ENCODE results near the gene KIF21B.

DNA sequence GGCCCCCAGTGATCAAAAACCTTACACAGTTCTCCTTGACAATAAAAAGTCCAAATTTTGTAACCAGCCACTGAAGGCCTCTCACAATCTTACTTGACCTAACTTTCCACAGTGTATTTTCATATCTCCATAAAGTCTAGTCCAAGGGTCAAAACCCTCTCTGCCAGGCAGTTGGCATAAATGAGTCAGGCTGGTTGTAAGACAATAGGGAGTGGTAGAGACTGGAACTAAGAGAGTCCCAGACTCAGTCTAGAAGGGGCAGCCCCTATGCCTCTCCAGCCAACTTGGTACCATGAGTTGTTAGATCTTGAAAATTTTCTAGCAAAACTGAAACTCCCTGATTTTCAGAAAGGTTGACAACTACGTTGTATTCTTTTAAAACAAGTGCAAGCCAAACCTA, 21.0 kb downstream of the KIF21B start:
- TF ChIP-seq NR3C1 (CRISPR knock-in tag; IDR thresholded peaks at IDR 0.05) (no peak), SPI1 (IDR thresholded peaks at IDR 0.05; ENCODE audit: borderline replicate concordance, low read depth, low read length) (no peak), TOE1 (IDR thresholded peaks at IDR 0.05; ENCODE audit: borderline replicate concordance) (no peak), TOE1 (CRISPR knock-in tag; IDR thresholded peaks at IDR 0.05; ENCODE audit: borderline replicate concordance, low read depth) (no peak), ZNF239 (CRISPR knock-in tag; IDR thresholded peaks at IDR 0.05) (no peak), EGR1 (conservative IDR thresholded peaks at IDR 0.05) (no peak)
- TF ChIP-seq, protein P1, sequence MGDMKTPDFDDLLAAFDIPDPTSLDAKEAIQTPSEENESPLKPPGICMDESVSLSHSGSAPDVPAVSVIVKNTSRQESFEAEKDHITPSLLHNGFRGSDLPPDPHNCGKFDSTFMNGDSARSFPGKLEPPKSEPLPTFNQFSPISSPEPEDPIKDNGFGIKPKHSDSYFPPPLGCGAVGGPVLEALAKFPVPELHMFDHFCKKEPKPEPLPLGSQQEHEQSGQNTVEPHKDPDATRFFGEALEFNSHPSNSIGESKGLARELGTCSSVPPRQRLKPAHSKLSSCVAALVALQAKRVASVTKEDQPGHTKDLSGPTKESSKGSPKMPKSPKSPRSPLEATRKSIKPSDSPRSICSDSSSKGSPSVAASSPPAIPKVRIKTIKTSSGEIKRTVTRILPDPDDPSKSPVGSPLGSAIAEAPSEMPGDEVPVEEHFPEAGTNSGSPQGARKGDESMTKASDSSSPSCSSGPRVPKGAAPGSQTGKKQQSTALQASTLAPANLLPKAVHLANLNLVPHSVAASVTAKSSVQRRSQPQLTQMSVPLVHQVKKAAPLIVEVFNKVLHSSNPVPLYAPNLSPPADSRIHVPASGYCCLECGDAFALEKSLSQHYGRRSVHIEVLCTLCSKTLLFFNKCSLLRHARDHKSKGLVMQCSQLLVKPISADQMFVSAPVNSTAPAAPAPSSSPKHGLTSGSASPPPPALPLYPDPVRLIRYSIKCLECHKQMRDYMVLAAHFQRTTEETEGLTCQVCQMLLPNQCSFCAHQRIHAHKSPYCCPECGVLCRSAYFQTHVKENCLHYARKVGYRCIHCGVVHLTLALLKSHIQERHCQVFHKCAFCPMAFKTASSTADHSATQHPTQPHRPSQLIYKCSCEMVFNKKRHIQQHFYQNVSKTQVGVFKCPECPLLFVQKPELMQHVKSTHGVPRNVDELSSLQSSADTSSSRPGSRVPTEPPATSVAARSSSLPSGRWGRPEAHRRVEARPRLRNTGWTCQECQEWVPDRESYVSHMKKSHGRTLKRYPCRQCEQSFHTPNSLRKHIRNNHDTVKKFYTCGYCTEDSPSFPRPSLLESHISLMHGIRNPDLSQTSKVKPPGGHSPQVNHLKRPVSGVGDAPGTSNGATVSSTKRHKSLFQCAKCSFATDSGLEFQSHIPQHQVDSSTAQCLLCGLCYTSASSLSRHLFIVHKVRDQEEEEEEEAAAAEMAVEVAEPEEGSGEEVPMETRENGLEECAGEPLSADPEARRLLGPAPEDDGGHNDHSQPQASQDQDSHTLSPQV (IDR thresholded peaks at IDR 0.05): no peak
- TF ChIP-seq, protein P2, sequence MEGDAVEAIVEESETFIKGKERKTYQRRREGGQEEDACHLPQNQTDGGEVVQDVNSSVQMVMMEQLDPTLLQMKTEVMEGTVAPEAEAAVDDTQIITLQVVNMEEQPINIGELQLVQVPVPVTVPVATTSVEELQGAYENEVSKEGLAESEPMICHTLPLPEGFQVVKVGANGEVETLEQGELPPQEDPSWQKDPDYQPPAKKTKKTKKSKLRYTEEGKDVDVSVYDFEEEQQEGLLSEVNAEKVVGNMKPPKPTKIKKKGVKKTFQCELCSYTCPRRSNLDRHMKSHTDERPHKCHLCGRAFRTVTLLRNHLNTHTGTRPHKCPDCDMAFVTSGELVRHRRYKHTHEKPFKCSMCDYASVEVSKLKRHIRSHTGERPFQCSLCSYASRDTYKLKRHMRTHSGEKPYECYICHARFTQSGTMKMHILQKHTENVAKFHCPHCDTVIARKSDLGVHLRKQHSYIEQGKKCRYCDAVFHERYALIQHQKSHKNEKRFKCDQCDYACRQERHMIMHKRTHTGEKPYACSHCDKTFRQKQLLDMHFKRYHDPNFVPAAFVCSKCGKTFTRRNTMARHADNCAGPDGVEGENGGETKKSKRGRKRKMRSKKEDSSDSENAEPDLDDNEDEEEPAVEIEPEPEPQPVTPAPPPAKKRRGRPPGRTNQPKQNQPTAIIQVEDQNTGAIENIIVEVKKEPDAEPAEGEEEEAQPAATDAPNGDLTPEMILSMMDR (IDR thresholded peaks at IDR 0.05 in 2 of 3, conservative IDR thresholded peaks at IDR 0.05 in 1 of 3; ENCODE audit: insufficient read depth in 2 of 3, low read depth in 1 of 3, low read length in 3 of 3): no peak
- TF ChIP-seq, protein P3, sequence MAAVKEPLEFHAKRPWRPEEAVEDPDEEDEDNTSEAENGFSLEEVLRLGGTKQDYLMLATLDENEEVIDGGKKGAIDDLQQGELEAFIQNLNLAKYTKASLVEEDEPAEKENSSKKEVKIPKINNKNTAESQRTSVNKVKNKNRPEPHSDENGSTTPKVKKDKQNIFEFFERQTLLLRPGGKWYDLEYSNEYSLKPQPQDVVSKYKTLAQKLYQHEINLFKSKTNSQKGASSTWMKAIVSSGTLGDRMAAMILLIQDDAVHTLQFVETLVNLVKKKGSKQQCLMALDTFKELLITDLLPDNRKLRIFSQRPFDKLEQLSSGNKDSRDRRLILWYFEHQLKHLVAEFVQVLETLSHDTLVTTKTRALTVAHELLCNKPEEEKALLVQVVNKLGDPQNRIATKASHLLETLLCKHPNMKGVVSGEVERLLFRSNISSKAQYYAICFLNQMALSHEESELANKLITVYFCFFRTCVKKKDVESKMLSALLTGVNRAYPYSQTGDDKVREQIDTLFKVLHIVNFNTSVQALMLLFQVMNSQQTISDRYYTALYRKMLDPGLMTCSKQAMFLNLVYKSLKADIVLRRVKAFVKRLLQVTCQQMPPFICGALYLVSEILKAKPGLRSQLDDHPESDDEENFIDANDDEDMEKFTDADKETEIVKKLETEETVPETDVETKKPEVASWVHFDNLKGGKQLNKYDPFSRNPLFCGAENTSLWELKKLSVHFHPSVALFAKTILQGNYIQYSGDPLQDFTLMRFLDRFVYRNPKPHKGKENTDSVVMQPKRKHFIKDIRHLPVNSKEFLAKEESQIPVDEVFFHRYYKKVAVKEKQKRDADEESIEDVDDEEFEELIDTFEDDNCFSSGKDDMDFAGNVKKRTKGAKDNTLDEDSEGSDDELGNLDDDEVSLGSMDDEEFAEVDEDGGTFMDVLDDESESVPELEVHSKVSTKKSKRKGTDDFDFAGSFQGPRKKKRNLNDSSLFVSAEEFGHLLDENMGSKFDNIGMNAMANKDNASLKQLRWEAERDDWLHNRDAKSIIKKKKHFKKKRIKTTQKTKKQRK (IDR thresholded peaks at IDR 0.05; ENCODE audit: borderline replicate concordance, low read depth, low read length): no peak
- TF ChIP-seq, protein P4, sequence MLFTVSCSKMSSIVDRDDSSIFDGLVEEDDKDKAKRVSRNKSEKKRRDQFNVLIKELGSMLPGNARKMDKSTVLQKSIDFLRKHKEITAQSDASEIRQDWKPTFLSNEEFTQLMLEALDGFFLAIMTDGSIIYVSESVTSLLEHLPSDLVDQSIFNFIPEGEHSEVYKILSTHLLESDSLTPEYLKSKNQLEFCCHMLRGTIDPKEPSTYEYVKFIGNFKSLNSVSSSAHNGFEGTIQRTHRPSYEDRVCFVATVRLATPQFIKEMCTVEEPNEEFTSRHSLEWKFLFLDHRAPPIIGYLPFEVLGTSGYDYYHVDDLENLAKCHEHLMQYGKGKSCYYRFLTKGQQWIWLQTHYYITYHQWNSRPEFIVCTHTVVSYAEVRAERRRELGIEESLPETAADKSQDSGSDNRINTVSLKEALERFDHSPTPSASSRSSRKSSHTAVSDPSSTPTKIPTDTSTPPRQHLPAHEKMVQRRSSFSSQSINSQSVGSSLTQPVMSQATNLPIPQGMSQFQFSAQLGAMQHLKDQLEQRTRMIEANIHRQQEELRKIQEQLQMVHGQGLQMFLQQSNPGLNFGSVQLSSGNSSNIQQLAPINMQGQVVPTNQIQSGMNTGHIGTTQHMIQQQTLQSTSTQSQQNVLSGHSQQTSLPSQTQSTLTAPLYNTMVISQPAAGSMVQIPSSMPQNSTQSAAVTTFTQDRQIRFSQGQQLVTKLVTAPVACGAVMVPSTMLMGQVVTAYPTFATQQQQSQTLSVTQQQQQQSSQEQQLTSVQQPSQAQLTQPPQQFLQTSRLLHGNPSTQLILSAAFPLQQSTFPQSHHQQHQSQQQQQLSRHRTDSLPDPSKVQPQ (CRISPR knock-in tag; IDR thresholded peaks at IDR 0.05; ENCODE audit: borderline replicate concordance): no peak
- TF ChIP-seq, protein P5, sequence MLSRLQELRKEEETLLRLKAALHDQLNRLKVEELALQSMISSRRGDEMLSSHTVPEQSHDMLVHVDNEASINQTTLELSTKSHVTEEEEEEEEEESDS (CRISPR knock-in tag; IDR thresholded peaks at IDR 0.05): no peak
- TF ChIP-seq, protein P6, sequence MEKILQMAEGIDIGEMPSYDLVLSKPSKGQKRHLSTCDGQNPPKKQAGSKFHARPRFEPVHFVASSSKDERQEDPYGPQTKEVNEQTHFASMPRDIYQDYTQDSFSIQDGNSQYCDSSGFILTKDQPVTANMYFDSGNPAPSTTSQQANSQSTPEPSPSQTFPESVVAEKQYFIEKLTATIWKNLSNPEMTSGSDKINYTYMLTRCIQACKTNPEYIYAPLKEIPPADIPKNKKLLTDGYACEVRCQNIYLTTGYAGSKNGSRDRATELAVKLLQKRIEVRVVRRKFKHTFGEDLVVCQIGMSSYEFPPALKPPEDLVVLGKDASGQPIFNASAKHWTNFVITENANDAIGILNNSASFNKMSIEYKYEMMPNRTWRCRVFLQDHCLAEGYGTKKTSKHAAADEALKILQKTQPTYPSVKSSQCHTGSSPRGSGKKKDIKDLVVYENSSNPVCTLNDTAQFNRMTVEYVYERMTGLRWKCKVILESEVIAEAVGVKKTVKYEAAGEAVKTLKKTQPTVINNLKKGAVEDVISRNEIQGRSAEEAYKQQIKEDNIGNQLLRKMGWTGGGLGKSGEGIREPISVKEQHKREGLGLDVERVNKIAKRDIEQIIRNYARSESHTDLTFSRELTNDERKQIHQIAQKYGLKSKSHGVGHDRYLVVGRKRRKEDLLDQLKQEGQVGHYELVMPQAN (IDR thresholded peaks at IDR 0.05; ENCODE audit: borderline replicate concordance): no peak
